Fibroblast of lung (primary cell): ENCODE data around the gene C10orf71.

Experiments used
- CTCF ChIP-seq, 2 donors: IDR thresholded peaks in 1 of 2; conservative IDR thresholded peaks in 1 of 2; 1 replicate in 1 of 2; 2 replicates in 1 of 2; pipeline ENCODE4 v1.5.1; 2011 to 2012; ENCODE audit warnings: low read length in 2 of 2, control low read depth in 1 of 2, inconsistent platforms in 1 of 2, low read depth in 1 of 2, mild to moderate bottlenecking in 1 of 2
- EZH2 ChIP-seq: IDR thresholded peaks from 2 replicates; pipeline ENCODE4 v1.5.1; 2012; ENCODE audit warnings: low read length, control low read depth, mild to moderate bottlenecking; ENCODE audit errors: missing control alignments

GRCh38 chr10:49369216-49370162 lies 70.5 kb downstream of the C10orf71 start:
- TF ChIP-seq CTCF (conservative IDR thresholded peaks at IDR 0.05 in 1 of 2, IDR thresholded peaks at IDR 0.05 in 1 of 2; ENCODE audit: low read depth in 1 of 2, low read length in 2 of 2) (no peak), EZH2 (no peak)
